Measurements from ENCODE around the gene SGK2.

- TF ChIP-seq EZH2 (IDR thresholded peaks at IDR 0.05; ENCODE audit: insufficient read depth, poor library complexity, severe bottlenecking) (no peak), EZH2phosphoT487 (IDR thresholded peaks at IDR 0.05; ENCODE audit: insufficient read depth, low read depth) (no peak)
Observed at GRCh38 chr20:43571771-43572170, 12.9 kb downstream of the SGK2 start.

Data from GM23248 (cell line).